H1 (cell line): Measurements from ENCODE around the gene IFNK. TPM values are rescaled to one million over a fixed set of nuclear protein-coding genes. Genes with fewer than 3 reads are reported as not detected.

Experiments
- ASH2L ChIP-seq: fragments of 200-600, 300-600 bp; sonication (generic); IDR thresholded peaks from one replicate; pipeline ENCODE4 v1.7.1; 2017; ENCODE audit warnings: low read length
- CEBPB ChIP-seq: IDR thresholded peaks from 2 replicates; pipeline ENCODE4 v1.6.1; 2012; ENCODE audit warnings: low read depth, low read length
- CHD1 ChIP-seq: IDR thresholded peaks from 2 replicates; pipeline ENCODE4 v1.6.1; 2012; ENCODE audit warnings: low read depth, low read length, improper control_type of control experiment
- EZH2 ChIP-seq: fragments of 200-600 bp; sonication (generic); IDR thresholded peaks from 2 replicates; pipeline ENCODE4 v1.7.1; 2012; ENCODE audit warnings: low read depth, mild to moderate bottlenecking, moderate library complexity, low read length, inconsistent platforms; ENCODE audit not compliant: severe bottlenecking
- JUN ChIP-seq: IDR thresholded peaks from 2 replicates; pipeline ENCODE4 v1.6.1; 2011; ENCODE audit warnings: low read depth, mild to moderate bottlenecking, improper control_type of control experiment, low read length
- KDM1A ChIP-seq: fragments of 200-600, 300-600 bp; sonication (generic); IDR thresholded peaks from 2 replicates; pipeline ENCODE4 v1.7.1; 2016; ENCODE audit warnings: mild to moderate bottlenecking, low read length, borderline replicate concordance
- KDM4A ChIP-seq: IDR thresholded peaks from one replicate; pipeline ENCODE4 v1.7.1; 2012; ENCODE audit warnings: low read depth, mild to moderate bottlenecking, moderate library complexity, low read length, inconsistent platforms; ENCODE audit not compliant: severe bottlenecking
- SP1 ChIP-seq: IDR thresholded peaks from 2 replicates; pipeline ENCODE4 v1.6.1; 2011; ENCODE audit warnings: low read depth, low read length
- SRF ChIP-seq: IDR thresholded peaks from 2 replicates; pipeline ENCODE4 v1.6.1; 2011; ENCODE audit warnings: mild to moderate bottlenecking, low read depth, low read length, moderate library complexity
- TBP ChIP-seq: IDR thresholded peaks from 2 replicates; pipeline ENCODE4 v1.6.1; 2011; ENCODE audit warnings: low read depth, low read length, improper control_type of control experiment
- TCF12 ChIP-seq: IDR thresholded peaks from 2 replicates; pipeline ENCODE4 v1.6.1; 2011; ENCODE audit warnings: low read depth, mild to moderate bottlenecking, low read length
- YY1 ChIP-seq: IDR thresholded peaks from 2 replicates; pipeline ENCODE4 v1.6.1; 2011; ENCODE audit warnings: low read depth, mild to moderate bottlenecking, low read length
- polyA plus RNA-seq, 7 experiments: library from polyadenylated mRNA; depleted of rRNA in 3 of 7; stranded (reverse) in 5 of 7; unstranded in 2 of 7; fragments of >200 nt in 5 of 7; fragments of 200-250 nt in 2 of 7; gene quantifications; 1 replicate in 5 of 7; 2 replicates in 1 of 7; 4 replicates in 1 of 7; pipeline versions ENCODE4 v1.2.1 to v1.2.3, GENCODE V29; 2011 to 2013; ENCODE audit warnings: missing spikeins in 2 of 7, mixed read lengths in 2 of 7
- total RNA-seq: library from RNA; stranded (reverse); fragmentation: NEBNext Ultra II Directional; extraction: Animal tissue kit (Norgen Biotek cat#: 25700); gene quantifications from 2 replicates; pipeline ENCODE4 v1.2.1, GENCODE V29; 2021
- TF ChIP-seq, protein P1 (sequence below): IDR thresholded peaks from 2 replicates; pipeline ENCODE4 v1.6.1; 2011; ENCODE audit warnings: low read length, improper control_type of control experiment

IFNK gene
- total and polyA plus RNA-seq, 2 of the 8 experiments (the other 6 are each of a cell fraction or from before 2014, with no cell fraction given), result not detected

DNA sequence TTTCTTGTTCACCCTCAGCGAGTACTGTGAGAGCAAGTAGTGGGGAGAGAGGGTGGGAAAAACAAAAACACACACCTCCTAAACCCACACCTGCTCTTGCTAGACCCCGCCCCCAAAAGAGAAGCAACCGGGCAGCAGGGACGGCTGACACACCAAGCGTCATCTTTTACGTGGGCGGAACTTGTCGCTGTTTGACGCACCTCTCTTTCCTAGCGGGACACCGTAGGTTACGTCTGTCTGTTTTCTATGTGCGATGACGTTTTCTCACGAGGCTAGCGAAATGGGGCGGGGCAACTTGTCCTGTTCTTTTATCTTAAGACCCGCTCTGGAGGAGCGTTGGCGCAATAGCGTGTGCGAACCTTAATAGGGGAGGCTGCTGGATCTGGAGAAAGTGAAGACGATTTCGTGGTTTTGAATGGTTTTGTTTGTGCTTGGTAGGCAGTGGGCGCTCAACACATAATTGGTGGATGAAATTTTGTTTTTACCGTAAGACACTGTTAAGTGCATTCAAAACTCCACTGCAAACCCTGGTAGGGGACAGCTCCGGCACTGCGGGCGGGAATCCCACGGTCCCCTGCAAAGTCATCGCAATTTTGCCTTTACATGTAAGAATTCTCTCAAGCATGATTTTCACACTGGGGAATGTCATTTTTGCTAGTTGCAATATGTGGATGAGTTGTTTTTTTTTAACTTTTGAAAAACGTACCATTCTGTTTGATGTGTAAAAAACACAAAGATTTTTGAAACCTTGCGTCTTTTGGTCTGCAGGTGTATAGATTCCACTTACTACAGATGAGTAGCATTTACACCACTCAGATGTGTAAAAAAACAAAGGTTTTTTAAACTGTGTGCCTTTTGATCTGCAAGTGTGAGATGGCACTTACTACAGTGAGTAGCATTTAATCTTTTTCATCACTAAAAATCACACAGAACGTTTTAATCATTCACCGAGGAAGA, 49.8 kb downstream of the IFNK start (continued):
- no peak for TF ChIP-seq KDM1A
- TF ChIP-seq SP1, result peak; percentile 78; the same call in 1 of the 2 replicates
- TF ChIP-seq, protein P1, sequence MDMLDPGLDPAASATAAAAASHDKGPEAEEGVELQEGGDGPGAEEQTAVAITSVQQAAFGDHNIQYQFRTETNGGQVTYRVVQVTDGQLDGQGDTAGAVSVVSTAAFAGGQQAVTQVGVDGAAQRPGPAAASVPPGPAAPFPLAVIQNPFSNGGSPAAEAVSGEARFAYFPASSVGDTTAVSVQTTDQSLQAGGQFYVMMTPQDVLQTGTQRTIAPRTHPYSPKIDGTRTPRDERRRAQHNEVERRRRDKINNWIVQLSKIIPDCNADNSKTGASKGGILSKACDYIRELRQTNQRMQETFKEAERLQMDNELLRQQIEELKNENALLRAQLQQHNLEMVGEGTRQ, result peak; percentile 19; the same call in 1 of the 2 replicates
- TF ChIP-seq SRF, result no peak
- 0 out of 2 replicates have a peak, but pooled peaks have one; percentile 16 for TF ChIP-seq JUN
- peak; percentile 77 for TF ChIP-seq ASH2L
- no peak for TF ChIP-seq EZH2
- no peak for TF ChIP-seq TCF12
- TF ChIP-seq CHD1, result no peak
- peak; percentile 59 for TF ChIP-seq KDM4A
- TF ChIP-seq YY1, result peak; percentile 78; the same call in 1 of the 2 replicates
- TF ChIP-seq CEBPB, result peak; percentile 66
- TF ChIP-seq TBP, result peak; percentile 92

Other genes starting within 250 kb of the IFNK start
- 0.52 TPM in 1 of 2 replicates, not detected in the other for gene EQTN, start 227.1 kb upstream of the IFNK start, total RNA-seq
- 0.23 TPM in 1 of 2 replicates, not detected in the other for gene EQTN, start 227.1 kb upstream of the IFNK start, polyA plus RNA-seq (2011; rRNA removed)
- gene MOB3B, start 5.5 kb downstream of the IFNK start, total RNA-seq, result 14.9 and 16.1 TPM in 2 replicates
- 6.9 and 12.7 TPM in 2 replicates for gene MOB3B, start 5.5 kb downstream of the IFNK start, polyA plus RNA-seq (2011; rRNA removed)
- 16.2 and 17.5 TPM in 2 replicates for gene C9orf72, start 49.2 kb downstream of the IFNK start, total RNA-seq
- 4.5 and 7.2 TPM in 2 replicates for gene C9orf72, start 49.2 kb downstream of the IFNK start, polyA plus RNA-seq (2011; rRNA removed)